CD4-positive, alpha-beta T cell (primary cell): Measurements from ENCODE around the gene RPP25L. TPM values are rescaled to one million over a fixed set of nuclear protein-coding genes. Genes with fewer than 3 reads are reported as not detected.
"Not testable (repeated sequence)": the region's sequence is repeated elsewhere in the genome, so short reads cannot be mapped to it uniquely, and the experiment has no call there.

Source experiments
- ATAC-seq: fragments of 200-7000 bp; cut with Tn5 transposase; one replicate; pipeline ENCODE4 v1.10.0; 2022; ENCODE audit warnings: mild to moderate bottlenecking; ENCODE audit not compliant: poor library complexity
- CTCF ChIA-PET: fragments of 350-600 bp; sonication (Branson Sonifier 250); formaldehyde crosslinking; loops from one replicate; lab custom pipeline; 2021; ENCODE audit warnings: antibody characterized with exemption, inconsistent platforms; lab: Charles Lee
- POLR2A ChIA-PET: fragments of 350-600 bp; sonication (Branson Sonifier 250); formaldehyde crosslinking; loops from one replicate; lab custom pipeline; 2021; ENCODE audit warnings: antibody characterized with exemption, inconsistent platforms; lab: Charles Lee
- DNase-seq, 14 experiments: peaks; one replicate each; pipeline ENCODE4 v3.0.0-alpha.2; 2013 to 2020; ENCODE audit warnings: mixed read lengths in 2 of 14
- H3K27ac ChIP-seq, 2 donors: one replicate each; pipeline versions ENCODE4 v1.5.1 to v1.7.0; 2013; ENCODE audit warnings: low read length in 2 of 2, low read depth in 1 of 2, mild to moderate bottlenecking in 1 of 2
- H3K27me3 ChIP-seq, 2 experiments: 1 replicate in 1 of 2; 2 replicates in 1 of 2; pipeline versions ENCODE4 v1.6.1 to v1.7.0; 2013; ENCODE audit warnings: low read length in 2 of 2, control low read depth in 1 of 2, mild to moderate bottlenecking in 1 of 2, moderate library complexity in 1 of 2; ENCODE audit not compliant: insufficient read depth in 2 of 2, control insufficient read depth in 1 of 2
- H3K36me3 ChIP-seq: one replicate; pipeline ENCODE4 v1.6.1; 2013; ENCODE audit warnings: low read length, control low read depth; ENCODE audit not compliant: insufficient read depth
- H3K4me1 ChIP-seq: one replicate; pipeline ENCODE4 v1.6.1; 2013; ENCODE audit warnings: low read length, control low read depth; ENCODE audit not compliant: insufficient read depth
- H3K4me3 ChIP-seq: one replicate; pipeline ENCODE4 v1.5.1; 2013; ENCODE audit warnings: mild to moderate bottlenecking, low read length, moderate library complexity
- H3K9me3 ChIP-seq, 2 experiments: 1 replicate in 1 of 2; 2 replicates in 1 of 2; pipeline versions ENCODE4 v1.6.1 to v1.7.0; 2013; ENCODE audit warnings: low read length in 2 of 2, mild to moderate bottlenecking in 2 of 2, control low read depth in 1 of 2, moderate library complexity in 1 of 2; ENCODE audit not compliant: control insufficient read depth in 1 of 2, insufficient read depth in 1 of 2
- H3K27ac Mint-ChIP-seq: one replicate; pipeline ENCODE4 v1.8.0; 2020; ENCODE audit warnings: mixed read lengths
- H3K27me3 Mint-ChIP-seq: one replicate; pipeline ENCODE4 v1.8.0; 2021; ENCODE audit warnings: mixed read lengths
- H3K36me3 Mint-ChIP-seq: one replicate; pipeline ENCODE4 v1.8.0; 2021; ENCODE audit warnings: low read depth, mixed read lengths
- H3K4me1 Mint-ChIP-seq: one replicate; pipeline ENCODE4 v1.8.0; 2021; ENCODE audit warnings: low read depth, mixed read lengths
- H3K4me3 Mint-ChIP-seq: one replicate; pipeline ENCODE4 v1.8.0; 2020; ENCODE audit warnings: mild to moderate bottlenecking, mixed read lengths
- H3K9me3 Mint-ChIP-seq: one replicate; pipeline ENCODE4 v1.8.0; 2020; ENCODE audit warnings: mixed read lengths
- CTCF ChIP-seq: fragments of 200-600 bp; IDR thresholded peaks from one replicate; pipeline ENCODE4 v1.8.0; 2022; ENCODE audit warnings: antibody characterized with exemption, mild to moderate bottlenecking
- intact Hi-C, 2 experiments: fragments of 100-400 bp; cut with DNase I in 1 of 2; cut with micrococcal nuclease in 1 of 2; formaldehyde crosslinking; loops; one replicate each; pipeline versions ENCODE4 v1.15.1 to v1.9.0; 2023 to 2025; cut with DNase I, micrococcal nuclease
- total RNA-seq, 174 experiments: library from RNA in 2 of 174; stranded (reverse) in 2 of 174; gene quantifications; one replicate each; pipeline ENCODE4 v1.2.3 and lab custom pipeline; 2021 to 2026

RPP25L gene
- total RNA-seq, 2 experiments from 2014 or later: 4.6 to 5.7 TPM

DNA sequence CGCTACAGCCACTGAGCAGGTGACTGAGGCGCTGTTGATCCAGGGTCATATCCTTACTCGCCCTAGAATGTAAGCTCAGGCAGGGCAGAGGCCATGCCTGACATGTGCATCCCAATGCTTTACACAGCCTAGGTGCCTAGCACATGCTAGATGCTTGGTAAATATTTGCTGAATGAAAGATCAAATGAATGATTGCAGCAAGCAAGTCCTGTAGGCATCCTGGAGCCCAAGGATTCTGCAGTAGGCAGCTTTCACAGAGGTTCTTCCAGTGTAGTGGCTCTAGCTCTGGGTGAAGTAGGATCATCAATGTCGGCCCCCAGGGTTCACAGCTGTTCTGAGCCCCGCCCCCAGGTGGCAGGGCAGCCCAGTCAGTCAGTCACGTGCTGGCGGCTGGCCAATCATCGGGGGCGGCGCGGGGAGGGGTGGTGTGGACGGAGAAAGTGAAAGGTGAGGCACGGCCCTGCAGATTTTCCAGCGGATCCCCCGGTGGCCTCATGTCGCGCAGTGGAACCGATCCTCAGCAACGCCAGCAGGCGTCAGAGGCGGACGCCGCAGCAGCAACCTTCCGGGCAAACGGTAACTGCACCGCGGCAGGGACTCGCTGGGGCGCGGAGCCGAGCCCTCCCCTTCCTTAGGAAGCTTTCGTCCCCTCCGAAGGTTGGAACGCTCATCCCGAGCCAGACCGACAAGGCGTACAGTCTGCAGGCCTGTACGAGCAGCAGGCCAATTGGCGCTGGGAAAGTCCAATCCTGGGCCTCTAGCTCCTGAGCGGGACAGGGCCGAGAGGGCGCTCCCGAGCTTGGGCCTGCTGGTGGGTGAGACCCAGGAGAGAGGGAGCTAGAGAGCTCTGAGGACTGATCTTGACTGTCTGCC is 34.5 kb upstream of the RPP25L start, which contains the start of gene GALT:
TSS of gene GALT (plus strand) at position 465 of the 873 bp plus-strand sequence. CDS start at position 495, 30 bp downstream.
- peak; percentile 90 to 98 (median 96) for DNase-seq
- Mint-ChIP-seq H3K27me3 (no peaks in the 10 kb centered on the region), H3K27ac (peak within 1 kb of the TSS; percentile 88), H3K36me3 (peaks cover 49% of the 10 kb centered on the region), H3K9me3 (no peaks in the 10 kb centered on the region), H3K4me1 (peaks cover 34% of the 10 kb centered on the region), H3K4me3 (peak within 1 kb of the TSS; percentile 97)
- CTCF ChIA-PET: interaction anchor here (1.0 to 5.9 kb wide), 9 partner anchors 9 to 267 kb away, joined by 3 to 57 read pairs (median 8); partner anchors contain the start of genes ARID3C, CCL27, RPP25L and SIGMAR1
- peak; percentile 54 for TF ChIP-seq CTCF
- no peaks in the 10 kb centered on the region for H3K27me3 ChIP-seq
- H3K4me1 ChIP-seq: peaks cover 38% of the 10 kb centered on the region
- ATAC-seq: peak; percentile 88
- intact Hi-C loops: loop anchor here (1.0 to 5.0 kb wide), 4 partner anchors 15 to 56 kb away; partner anchors contain the start of gene RPP25L (in 1 of the 2)
- H3K4me3 ChIP-seq: peak within 1 kb of the TSS; percentile 99
- peak within 1 kb of the TSS; percentile 68 to 85 for H3K27ac ChIP-seq
- POLR2A ChIA-PET: interaction anchor here (0.7 to 4.4 kb wide), 17 partner anchors 8 to 1086 kb away, joined by 3 to 84 read pairs (median 6); partner anchors contain the start of genes ARID3C, CCL27, CREB3 and DCTN3
- H3K36me3 ChIP-seq: peaks cover 37% of the 10 kb centered on the region
- H3K9me3 ChIP-seq: no peaks in the 10 kb centered on the region

DNA sequence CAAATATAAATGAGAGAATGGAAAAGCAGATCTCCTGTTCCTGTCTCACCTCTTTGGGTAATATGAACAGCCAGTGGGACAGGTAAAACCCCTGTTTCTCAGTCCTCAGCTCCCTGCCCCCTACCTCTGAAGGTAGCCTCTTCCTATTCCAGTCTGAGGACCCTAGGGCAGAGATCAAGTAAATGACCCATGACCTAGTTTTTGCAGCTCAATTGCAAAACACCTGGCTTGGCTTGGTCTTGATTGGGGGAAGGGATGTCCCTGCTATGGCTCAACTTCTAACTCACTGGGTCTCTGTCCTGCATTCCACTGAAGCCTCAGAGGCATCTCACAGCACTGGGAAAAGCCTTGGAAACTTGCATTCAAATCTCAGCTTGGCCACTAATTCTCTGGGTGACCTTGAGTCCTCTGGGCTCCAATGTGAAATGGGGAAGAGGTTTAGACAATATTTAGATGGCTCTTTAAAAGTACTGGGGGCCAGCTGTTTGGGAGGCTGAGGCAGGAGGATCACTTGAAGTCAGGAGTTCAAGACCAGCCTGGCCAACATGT is 32.9 kb upstream of the RPP25L start:
- Histone ChIP-seq H3K27me3 (no peaks in the 10 kb centered on the region), H3K27ac (no peak overlapping the region), H3K36me3 (peaks cover 22% of the 10 kb centered on the region), H3K9me3 (no peaks in the 10 kb centered on the region), H3K4me1 (peaks cover 35% of the 10 kb centered on the region), H3K4me3 (no peak overlapping the region)
- H3K4me1 Mint-ChIP-seq: peaks cover 34% of the 10 kb centered on the region
- TF ChIP-seq CTCF: no peak
- no peak for ATAC-seq
- H3K9me3 Mint-ChIP-seq: no peaks in the 10 kb centered on the region
- peak overlapping the region; percentile 48 for H3K4me3 Mint-ChIP-seq
- intact Hi-C loops: loop anchor here in 1 of 2 experiments (5.0 kb wide), 1 partner anchor 33 kb away; the partner anchor contains the start of gene RPP25L
- no peak for DNase-seq
- no peaks in the 10 kb centered on the region for H3K27me3 Mint-ChIP-seq
- H3K36me3 Mint-ChIP-seq: peaks cover 37% of the 10 kb centered on the region
- ChIA-PET POLR2A (interaction anchor here (1.4 to 4.4 kb wide), 4 partner anchors 8 to 25 kb away, joined by 6 to 84 read pairs (median 13); partner anchors contain the start of genes DCTN3 and SIGMAR1), CTCF (interaction anchor here (0.5 to 5.9 kb wide), 4 partner anchors 9 to 56 kb away, joined by 3 to 37 read pairs (median 4); no protein-coding TSS in a partner anchor)
- H3K27ac Mint-ChIP-seq: no peak overlapping the region

GRCh38 chr9:34642679-34643078 is 30.8 kb upstream of the RPP25L start:
- intact Hi-C loops: no loop called here
- Mint-ChIP-seq H3K4me1 (peaks cover 32% of the 10 kb centered on the region), H3K4me3 (peak overlapping the region; percentile 42), H3K9me3 (no peaks in the 10 kb centered on the region), H3K27ac (no peak overlapping the region), H3K27me3 (no peaks in the 10 kb centered on the region), H3K36me3 (peaks cover 15% of the 10 kb centered on the region)
- ChIA-PET POLR2A (interaction anchor here (0.8 kb wide), 1 partner anchor 30 kb away, joined by 3 read pairs; no protein-coding TSS in a partner anchor), CTCF (interaction anchor here (0.8 to 2.1 kb wide), 2 partner anchors 9 to 32 kb away, joined by 3 to 7 read pairs; no protein-coding TSS in a partner anchor)
- ATAC-seq: no peak
- H3K9me3 ChIP-seq: no peaks in the 10 kb centered on the region
- no peak for TF ChIP-seq CTCF
- peaks cover 27% of the 10 kb centered on the region for H3K4me1 ChIP-seq
- H3K27ac ChIP-seq: no peak overlapping the region
- DNase-seq: no peak
- H3K4me3 ChIP-seq: no peak overlapping the region
- no peaks in the 10 kb centered on the region for H3K27me3 ChIP-seq
- peaks cover under 1% of the 10 kb centered on the region for H3K36me3 ChIP-seq

GRCh38 chr9:34639322-34639721 is 27.4 kb upstream of the RPP25L start:
- not testable (repeated sequence) for H3K27ac ChIP-seq, H3K9me3 Mint-ChIP-seq, H3K27me3 ChIP-seq, H3K27me3 Mint-ChIP-seq, H3K9me3 ChIP-seq, H3K4me3 ChIP-seq, DNase-seq, ATAC-seq, H3K27ac Mint-ChIP-seq, H3K4me3 Mint-ChIP-seq
- ChIA-PET POLR2A (interaction anchor here (3.5 to 5.0 kb wide), 2 partner anchors 19 to 24 kb away, joined by 46 to 54 read pairs; partner anchors contain the start of genes CCL27 and DCTN3), CTCF (interaction anchor here (0.8 to 1.1 kb wide), 2 partner anchors 12 to 27 kb away, joined by 5 to 7 read pairs; no protein-coding TSS in a partner anchor)
- peaks cover 34% of the 10 kb centered on the region for H3K4me1 Mint-ChIP-seq
- H3K36me3 Mint-ChIP-seq: peaks cover 14% of the 10 kb centered on the region
- intact Hi-C loops: loop anchor here (2.0 to 10.0 kb wide), 4 partner anchors 23 to 585 kb away; partner anchors contain the start of genes CCL27 (in 1 of the 2), FANCG (in 1 of the 2) and VCP (in 1 of the 2)
- H3K36me3 ChIP-seq: peaks cover 14% of the 10 kb centered on the region
- H3K4me1 ChIP-seq: peaks cover 34% of the 10 kb centered on the region
